ENCODE measurements around the gene CTNND2.

DNA sequence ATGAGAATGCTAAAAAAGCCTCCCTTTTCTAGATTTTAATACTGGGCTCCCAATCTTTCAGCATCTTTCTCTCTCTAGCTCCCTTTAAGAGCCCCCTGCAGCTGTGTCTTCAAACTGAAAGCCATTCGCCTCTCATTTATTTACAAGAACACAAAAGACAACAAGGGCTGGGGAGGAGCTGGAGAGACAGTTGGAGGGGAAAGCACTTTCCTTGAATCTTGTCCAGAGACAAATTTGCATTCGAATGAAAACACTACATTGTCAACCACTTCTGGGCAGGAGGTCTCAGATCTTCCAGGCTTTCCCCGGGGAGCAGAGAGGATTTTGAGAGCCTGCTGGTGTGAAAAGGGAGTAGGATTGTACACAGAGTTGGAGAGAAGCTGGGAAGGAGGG, 518.3 kb downstream of the CTNND2 start:
- TF ChIP-seq, protein P1, sequence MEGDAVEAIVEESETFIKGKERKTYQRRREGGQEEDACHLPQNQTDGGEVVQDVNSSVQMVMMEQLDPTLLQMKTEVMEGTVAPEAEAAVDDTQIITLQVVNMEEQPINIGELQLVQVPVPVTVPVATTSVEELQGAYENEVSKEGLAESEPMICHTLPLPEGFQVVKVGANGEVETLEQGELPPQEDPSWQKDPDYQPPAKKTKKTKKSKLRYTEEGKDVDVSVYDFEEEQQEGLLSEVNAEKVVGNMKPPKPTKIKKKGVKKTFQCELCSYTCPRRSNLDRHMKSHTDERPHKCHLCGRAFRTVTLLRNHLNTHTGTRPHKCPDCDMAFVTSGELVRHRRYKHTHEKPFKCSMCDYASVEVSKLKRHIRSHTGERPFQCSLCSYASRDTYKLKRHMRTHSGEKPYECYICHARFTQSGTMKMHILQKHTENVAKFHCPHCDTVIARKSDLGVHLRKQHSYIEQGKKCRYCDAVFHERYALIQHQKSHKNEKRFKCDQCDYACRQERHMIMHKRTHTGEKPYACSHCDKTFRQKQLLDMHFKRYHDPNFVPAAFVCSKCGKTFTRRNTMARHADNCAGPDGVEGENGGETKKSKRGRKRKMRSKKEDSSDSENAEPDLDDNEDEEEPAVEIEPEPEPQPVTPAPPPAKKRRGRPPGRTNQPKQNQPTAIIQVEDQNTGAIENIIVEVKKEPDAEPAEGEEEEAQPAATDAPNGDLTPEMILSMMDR (IDR thresholded peaks at IDR 0.05; ENCODE audit: low read depth, low read length, poor library complexity, severe bottlenecking): no peak
- TF ChIP-seq EZH2phosphoT487 (IDR thresholded peaks at IDR 0.05; ENCODE audit: borderline replicate concordance, low read length): no peak

Data from DOHH2 (cell line).